Parathyroid adenoma (tissue), 2 donors: ENCODE measurements around the gene UNC13A.

ENCODE experiments used
- H2AFZ ChIP-seq: fragments of 300-600 bp; sonication (generic); one replicate; pipeline ENCODE4 v1.7.0; 2017; ENCODE audit warnings: antibody characterized with exemption, mild to moderate bottlenecking
- H3K27ac ChIP-seq: fragments of 300-600 bp; sonication (generic); one replicate; pipeline ENCODE4 v1.7.0; 2017
- H3K27me3 ChIP-seq: fragments of 300-600 bp; sonication (generic); one replicate; pipeline ENCODE4 v1.7.0; 2017; ENCODE audit warnings: low read length; ENCODE audit not compliant: control insufficient read depth, insufficient read depth
- H3K36me3 ChIP-seq: fragments of 300-600 bp; sonication (generic); one replicate; pipeline ENCODE4 v1.7.0; 2017; ENCODE audit warnings: low read length; ENCODE audit not compliant: control insufficient read depth, insufficient read depth
- H3K4me1 ChIP-seq: fragments of 300-600 bp; sonication (generic); one replicate; pipeline ENCODE4 v1.7.0; 2017; ENCODE audit warnings: control low read depth
- H3K4me2 ChIP-seq: fragments of 300-600 bp; sonication (generic); one replicate; pipeline ENCODE4 v1.7.0; 2017; ENCODE audit warnings: low read length
- H3K4me3 ChIP-seq: fragments of 300-600 bp; sonication (generic); one replicate; pipeline ENCODE4 v1.7.0; 2017; ENCODE audit warnings: low read depth, low read length
- H3K79me2 ChIP-seq: fragments of 300-600 bp; sonication (generic); one replicate; pipeline ENCODE4 v1.7.0; 2017; ENCODE audit warnings: control low read depth
- H3K9ac ChIP-seq: fragments of 300-600 bp; sonication (generic); one replicate; pipeline ENCODE4 v1.7.0; 2017; ENCODE audit warnings: mild to moderate bottlenecking
- H3K9me3 ChIP-seq: fragments of 300-600 bp; sonication (generic); one replicate; pipeline ENCODE4 v1.7.0; 2017; ENCODE audit warnings: low read length; ENCODE audit not compliant: control insufficient read depth
- TF ChIP-seq, protein P1 (sequence below): fragments of 300-600 bp; sonication (generic); IDR thresholded peaks from one replicate; pipeline ENCODE4 v1.7.0; 2017; ENCODE audit warnings: antibody characterized with exemption, mild to moderate bottlenecking
- donor health status: primary hyperparathyroidism.

The UNC13A gene

DNA sequence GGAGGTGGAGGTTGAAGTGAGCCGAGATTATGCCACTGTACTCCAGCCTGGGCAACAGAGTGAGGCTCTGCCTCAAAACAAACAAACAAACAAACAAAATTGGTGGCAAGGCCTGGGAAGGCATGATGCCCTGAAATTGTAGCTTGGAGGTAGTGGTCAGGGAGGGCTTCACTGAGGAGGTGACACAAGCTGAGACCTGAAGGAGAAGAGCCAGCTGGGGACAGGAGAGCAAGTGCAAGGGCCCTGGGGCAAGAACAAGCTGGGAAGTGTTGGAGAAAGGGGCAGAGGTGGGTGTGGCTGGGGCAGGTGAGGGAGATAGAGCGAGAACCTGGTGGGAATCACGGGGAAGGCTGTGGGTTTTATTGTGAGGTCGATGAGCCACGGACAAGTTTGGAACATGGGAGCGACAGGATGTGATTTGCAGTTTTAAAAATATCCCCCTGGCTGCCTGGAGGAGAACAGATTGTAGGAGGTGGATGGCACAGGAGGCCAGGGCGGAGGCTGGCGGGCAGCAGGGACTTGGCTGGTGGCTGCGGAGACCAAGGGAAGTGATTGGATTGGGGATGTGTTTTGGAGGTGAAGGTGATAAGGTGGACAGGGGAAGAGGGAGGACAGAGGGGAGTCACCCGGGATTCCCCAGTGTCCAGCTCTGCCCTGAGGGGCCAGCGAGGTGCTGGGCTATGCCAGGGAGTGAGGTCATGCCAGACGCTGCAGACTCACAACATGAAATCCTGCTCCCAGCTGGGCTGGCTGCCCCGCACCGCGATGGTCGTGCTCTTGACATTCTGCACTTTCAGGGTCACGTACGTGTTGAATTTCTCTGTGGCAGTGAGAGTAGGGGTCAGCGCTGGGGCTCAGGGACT is 14.0 kb downstream of the UNC13A start:
- Histone ChIP-seq H3K27ac (no peak overlapping the region), H3K36me3 (no peaks in the 10 kb centered on the region), H3K9ac (no peak overlapping the region), H3K27me3 (no peaks in the 10 kb centered on the region), H3K4me1 (no peaks in the 10 kb centered on the region), H3K79me2 (peaks cover 11% of the 10 kb centered on the region), H3K4me3 (no peak overlapping the region), H2AFZ (no peak overlapping the region), H3K9me3 (no peaks in the 10 kb centered on the region), H3K4me2 (no peak overlapping the region)
- TF ChIP-seq, protein P1, sequence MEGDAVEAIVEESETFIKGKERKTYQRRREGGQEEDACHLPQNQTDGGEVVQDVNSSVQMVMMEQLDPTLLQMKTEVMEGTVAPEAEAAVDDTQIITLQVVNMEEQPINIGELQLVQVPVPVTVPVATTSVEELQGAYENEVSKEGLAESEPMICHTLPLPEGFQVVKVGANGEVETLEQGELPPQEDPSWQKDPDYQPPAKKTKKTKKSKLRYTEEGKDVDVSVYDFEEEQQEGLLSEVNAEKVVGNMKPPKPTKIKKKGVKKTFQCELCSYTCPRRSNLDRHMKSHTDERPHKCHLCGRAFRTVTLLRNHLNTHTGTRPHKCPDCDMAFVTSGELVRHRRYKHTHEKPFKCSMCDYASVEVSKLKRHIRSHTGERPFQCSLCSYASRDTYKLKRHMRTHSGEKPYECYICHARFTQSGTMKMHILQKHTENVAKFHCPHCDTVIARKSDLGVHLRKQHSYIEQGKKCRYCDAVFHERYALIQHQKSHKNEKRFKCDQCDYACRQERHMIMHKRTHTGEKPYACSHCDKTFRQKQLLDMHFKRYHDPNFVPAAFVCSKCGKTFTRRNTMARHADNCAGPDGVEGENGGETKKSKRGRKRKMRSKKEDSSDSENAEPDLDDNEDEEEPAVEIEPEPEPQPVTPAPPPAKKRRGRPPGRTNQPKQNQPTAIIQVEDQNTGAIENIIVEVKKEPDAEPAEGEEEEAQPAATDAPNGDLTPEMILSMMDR, result no peak

DNA sequence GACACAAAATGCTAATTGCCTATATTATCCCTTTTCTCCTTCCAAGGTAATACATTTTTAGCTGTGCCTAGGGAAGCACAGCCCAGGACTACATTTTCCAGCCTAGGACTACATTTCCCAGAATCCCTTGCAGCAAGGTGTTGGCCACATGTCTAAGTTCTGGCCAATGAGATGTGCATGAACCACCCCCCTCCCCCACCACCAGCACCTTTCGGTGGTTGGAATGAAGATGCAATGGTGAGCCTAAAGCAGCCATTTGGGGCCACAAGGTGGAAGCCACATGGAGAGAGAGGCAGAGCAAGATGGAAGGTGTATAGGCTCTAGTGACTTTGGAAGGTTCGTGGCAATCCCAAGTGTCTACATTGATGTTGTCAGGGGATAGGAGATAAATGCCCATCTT is 16.2 kb downstream of the UNC13A start:
- Histone ChIP-seq H3K79me2 (peaks cover 4% of the 10 kb centered on the region), H3K27ac (no peak overlapping the region), H3K4me3 (no peak overlapping the region), H3K9ac (no peak overlapping the region), H3K9me3 (no peaks in the 10 kb centered on the region), H3K4me1 (no peaks in the 10 kb centered on the region), H3K36me3 (no peaks in the 10 kb centered on the region), H3K4me2 (no peak overlapping the region), H2AFZ (no peak overlapping the region), H3K27me3 (no peaks in the 10 kb centered on the region)
- TF ChIP-seq, protein P1, result no peak

DNA sequence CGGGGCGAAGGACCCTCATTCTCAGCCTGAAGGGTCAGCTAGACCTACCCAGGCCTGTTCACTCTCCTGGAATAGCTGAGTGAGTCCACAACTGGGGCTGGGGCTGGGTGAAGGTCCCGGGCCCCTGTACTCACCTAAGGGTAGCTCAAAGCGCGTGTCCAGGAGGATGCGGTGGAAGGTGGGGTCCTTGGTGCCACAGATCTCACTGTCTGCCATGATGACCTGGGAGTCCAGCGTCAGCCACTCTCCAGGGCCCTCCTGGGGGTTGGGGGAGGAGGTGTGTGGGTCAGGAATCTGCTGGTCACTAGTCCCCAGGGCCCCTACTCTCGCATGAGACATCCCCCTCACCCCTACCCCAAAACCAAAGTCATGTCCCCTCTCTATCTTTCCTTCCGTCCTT is 18.7 kb downstream of the UNC13A start:
- Histone ChIP-seq H3K4me3 (no peak overlapping the region), H3K9ac (no peak overlapping the region), H3K9me3 (no peaks in the 10 kb centered on the region), H3K27me3 (no peaks in the 10 kb centered on the region), H2AFZ (no peak overlapping the region), H3K4me1 (no peaks in the 10 kb centered on the region), H3K27ac (no peak overlapping the region), H3K36me3 (no peaks in the 10 kb centered on the region), H3K79me2 (peaks cover 4% of the 10 kb centered on the region), H3K4me2 (no peak overlapping the region)
- TF ChIP-seq, protein P1, result no peak

DNA sequence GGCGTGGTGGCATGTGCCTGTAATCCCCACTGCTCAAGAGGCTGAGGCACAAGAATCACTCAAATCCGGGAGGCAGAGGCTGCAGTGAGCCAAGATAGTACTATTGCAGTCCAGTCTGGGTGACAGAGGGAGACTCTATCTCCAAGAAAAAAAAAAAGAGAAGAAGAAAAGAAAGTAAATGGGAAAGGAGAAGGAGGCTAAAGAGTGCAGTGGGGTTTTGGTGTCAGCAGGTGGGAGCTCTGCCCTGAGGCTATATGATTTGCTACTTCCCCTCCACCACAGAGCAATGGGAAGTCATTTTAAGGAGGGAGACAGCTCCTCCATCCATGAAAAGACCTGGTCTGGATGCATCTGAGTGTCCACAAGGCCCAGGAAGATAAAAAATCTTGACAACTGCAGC is 23.1 kb downstream of the UNC13A start:
- Histone ChIP-seq H3K79me2 (no peaks in the 10 kb centered on the region), H3K4me1 (no peaks in the 10 kb centered on the region), H3K9me3 (no peaks in the 10 kb centered on the region), H2AFZ (no peak overlapping the region), H3K4me2 (no peak overlapping the region), H3K36me3 (no peaks in the 10 kb centered on the region), H3K9ac (no peak overlapping the region), H3K27ac (no peak overlapping the region), H3K4me3 (no peak overlapping the region), H3K27me3 (no peaks in the 10 kb centered on the region)
- TF ChIP-seq, protein P1, result no peak

DNA sequence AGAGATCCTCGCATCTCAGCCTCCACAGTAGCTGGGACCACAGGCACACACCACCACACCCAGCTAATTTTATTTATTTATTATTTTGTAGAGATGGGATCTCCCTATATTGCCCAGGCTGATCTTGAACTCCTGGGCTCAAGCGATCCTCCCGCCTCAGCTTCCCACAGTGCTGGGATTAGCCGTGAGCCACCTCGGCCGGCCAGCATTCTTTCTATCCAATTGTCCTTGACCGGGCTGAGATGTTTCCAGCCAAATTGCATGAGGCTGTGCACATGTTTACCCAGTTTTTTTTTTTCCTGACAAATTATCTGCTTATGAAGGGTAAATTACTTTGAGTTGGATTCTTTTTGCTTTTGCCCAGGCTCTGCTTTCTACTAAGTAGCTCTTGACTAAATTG is 28.2 kb downstream of the UNC13A start:
- Histone ChIP-seq H3K27me3 (no peaks in the 10 kb centered on the region), H3K9ac (no peak overlapping the region), H3K36me3 (no peaks in the 10 kb centered on the region), H3K4me2 (no peak overlapping the region), H3K4me1 (no peaks in the 10 kb centered on the region), H3K79me2 (peaks cover 2% of the 10 kb centered on the region), H3K4me3 (no peak overlapping the region), H3K9me3 (no peaks in the 10 kb centered on the region), H2AFZ (no peak overlapping the region), H3K27ac (no peak overlapping the region)
- TF ChIP-seq, protein P1, result no peak
